HepG2 (cell line): ENCODE data around the gene SYNE3. TPM values are rescaled to one million over a fixed set of nuclear protein-coding genes. Genes with fewer than 3 reads are reported as not detected.

Source experiments
- EED ChIP-seq: sonication (generic); formaldehyde crosslinking; IDR thresholded peaks from 2 replicates; pipeline ENCODE4 v1.5.0; 2020; ENCODE audit warnings: mild to moderate bottlenecking, missing genetic modification reagents
- ERF ChIP-seq: IDR thresholded peaks from 2 replicates; pipeline ENCODE4 v1.6.1; 2018; ENCODE audit warnings: missing biosample characterization, missing genetic modification reagents
- FLYWCH1 ChIP-seq: sonication (generic); formaldehyde crosslinking; IDR thresholded peaks from 2 replicates; pipeline ENCODE4 v1.8.1; 2023; ENCODE audit warnings: mild to moderate bottlenecking, missing genetic modification reagents
- FOXC1 ChIP-seq: sonication (generic); formaldehyde crosslinking; IDR thresholded peaks from 2 replicates; pipeline ENCODE4 v1.8.0; 2022; ENCODE audit warnings: mild to moderate bottlenecking, missing genetic modification reagents, borderline replicate concordance
- HHEX ChIP-seq: IDR thresholded peaks from 2 replicates; pipeline ENCODE4 v1.6.1; 2016; ENCODE audit warnings: control low read depth
- MTA1 ChIP-seq: sonication (generic); formaldehyde crosslinking; IDR thresholded peaks from 2 replicates; pipeline ENCODE4 v1.4.0; 2020; ENCODE audit warnings: missing genetic modification reagents, mild to moderate bottlenecking, borderline replicate concordance
- NFIB ChIP-seq: sonication (generic); formaldehyde crosslinking; IDR thresholded peaks from 2 replicates; pipeline ENCODE4 v1.9.0; 2021; ENCODE audit warnings: missing genetic modification reagents, mild to moderate bottlenecking, borderline replicate concordance
- NR1H2 ChIP-seq: sonication (generic); formaldehyde crosslinking; IDR thresholded peaks from 2 replicates; pipeline ENCODE4 v1.8.1; 2022; ENCODE audit warnings: low read depth, missing genetic modification reagents, borderline replicate concordance
- POGZ ChIP-seq: sonication (generic); formaldehyde crosslinking; IDR thresholded peaks from 2 replicates; pipeline ENCODE4 v1.4.0; 2020; ENCODE audit warnings: mild to moderate bottlenecking, missing genetic modification reagents
- TEAD3 ChIP-seq: optimal IDR thresholded peaks from 2 replicates; pipeline ENCODE3; 2016; ENCODE audit warnings: borderline replicate concordance
- ZC3H4 ChIP-seq: sonication (generic); formaldehyde crosslinking; IDR thresholded peaks from 2 replicates; pipeline ENCODE4 v1.4.0; 2020; ENCODE audit warnings: missing genetic modification reagents, borderline replicate concordance
- ZMYM3 ChIP-seq: sonication (generic); formaldehyde crosslinking; IDR thresholded peaks from 2 replicates; pipeline ENCODE4 v1.5.1; 2020; ENCODE audit warnings: mild to moderate bottlenecking, missing genetic modification reagents
- ZNF17 ChIP-seq: sonication (generic); formaldehyde crosslinking; IDR thresholded peaks from 2 replicates; pipeline ENCODE4 v1.5.0; 2020; ENCODE audit warnings: mild to moderate bottlenecking, missing genetic modification reagents
- ZNF552 ChIP-seq: sonication (generic); formaldehyde crosslinking; IDR thresholded peaks from 2 replicates; pipeline ENCODE4 v1.9.0; 2022; ENCODE audit warnings: missing genetic modification reagents, mild to moderate bottlenecking, borderline replicate concordance
- ZNF737 ChIP-seq: sonication (generic); formaldehyde crosslinking; IDR thresholded peaks from 2 replicates; pipeline ENCODE4 v1.5.0; 2020; ENCODE audit warnings: missing genetic modification reagents, mild to moderate bottlenecking, borderline replicate concordance
- ZNF776 ChIP-seq: sonication (generic); formaldehyde crosslinking; IDR thresholded peaks from 2 replicates; pipeline ENCODE4 v1.4.0; 2020; ENCODE audit warnings: mild to moderate bottlenecking, missing genetic modification reagents
- ZNF780A ChIP-seq: sonication (generic); formaldehyde crosslinking; IDR thresholded peaks from 2 replicates; pipeline ENCODE4 v1.8.0; 2022; ENCODE audit warnings: mild to moderate bottlenecking, missing genetic modification reagents, moderate library complexity
- ZSCAN25 ChIP-seq: sonication (generic); formaldehyde crosslinking; IDR thresholded peaks from 2 replicates; pipeline ENCODE4 v1.8.0; 2022; ENCODE audit warnings: mild to moderate bottlenecking, missing genetic modification reagents
- polyA plus RNA-seq, 8 experiments: library from polyadenylated mRNA; depleted of rRNA in 3 of 8; stranded (reverse) in 7 of 8; unstranded in 1 of 8; fragments of >200 nt; fragmentation: Illumina TruSeq in 4 of 8; extraction: Trizol in 4 of 8; gene quantifications; 2 replicates each; pipeline versions ENCODE4 v1.2.1 to v1.2.3, GENCODE V29; 2011 to 2016; ENCODE audit warnings: low read depth in 4 of 8, missing spikeins in 1 of 8, mixed read lengths in 1 of 8; ENCODE audit not compliant: insufficient read depth in 1 of 8
- total RNA-seq, 5 experiments: library from RNA; depleted of rRNA; stranded (reverse); fragments of >200 nt; fragmentation: Illumina TruSeq; extraction: Trizol; gene quantifications; 2 replicates each; pipeline ENCODE4 v1.2.3, GENCODE V29; 2016; ENCODE audit warnings: low read depth in 1 of 5
- TF ChIP-seq, protein P1 (sequence below): sonication (generic); formaldehyde crosslinking; IDR thresholded peaks from one replicate; pipeline ENCODE4 v1.5.1; 2020; ENCODE audit warnings: mild to moderate bottlenecking, missing genetic modification reagents; ENCODE audit errors: not compliant biosample characterization
- TF ChIP-seq, protein P2 (sequence below): sonication (generic); formaldehyde crosslinking; IDR thresholded peaks from 2 replicates; pipeline ENCODE4 v1.4.0; 2020; ENCODE audit warnings: missing genetic modification reagents, borderline replicate concordance

SYNE3 gene
- total and polyA plus RNA-seq, 2 of the 13 experiments (the other 11 are each of a cell fraction or from before 2014, with no cell fraction given), result 7.8 to 8.0 TPM

DNA sequence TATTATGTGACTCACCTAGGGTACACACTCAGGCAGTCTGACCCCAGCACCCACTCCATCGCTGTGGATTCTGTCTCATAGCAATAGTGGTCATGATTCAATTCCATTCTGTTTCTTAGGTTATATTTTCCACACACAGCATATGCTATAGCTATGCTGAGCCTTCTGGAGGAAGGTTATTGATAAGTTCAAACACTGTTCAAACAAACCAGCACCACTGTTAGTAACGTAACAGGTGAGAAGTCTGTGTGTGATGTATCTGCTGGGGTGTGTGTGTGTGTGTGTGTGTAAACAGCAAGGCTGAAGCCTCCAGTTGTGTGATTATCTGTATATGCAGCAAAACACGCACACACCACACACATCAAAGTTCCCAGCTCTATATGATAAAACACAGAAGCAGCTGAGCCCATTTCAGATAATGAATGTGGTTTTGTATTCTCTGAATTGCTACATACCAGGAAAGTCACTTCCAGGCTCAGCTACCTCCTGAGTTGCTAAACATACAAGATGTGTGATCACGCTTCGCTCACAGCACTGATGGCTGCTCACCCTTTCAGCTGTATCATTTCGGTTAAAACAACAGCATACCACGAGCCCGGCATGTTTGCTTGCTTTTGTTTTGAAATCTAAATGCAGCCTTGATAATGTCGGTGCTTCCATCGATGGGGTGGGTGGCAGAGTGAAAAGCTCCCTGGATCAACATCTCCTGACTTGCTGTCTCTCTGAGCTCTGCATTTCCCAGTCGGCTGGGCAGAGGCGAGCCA is 6.8 kb upstream of the SYNE3 start (continued):
- TF ChIP-seq EED (no peak), ZNF780A (CRISPR knock-in tag) (no peak), MTA1 (CRISPR knock-in tag) (0 out of 2 replicates have a peak, but pooled peaks have one; percentile 6), ZC3H4 (no peak), POGZ (CRISPR knock-in tag) (no peak), ZNF776 (CRISPR knock-in tag) (no peak), NR1H2 (no peak), ZNF17 (no peak), ZMYM3 (CRISPR knock-in tag) (no peak), FOXC1 (CRISPR knock-in tag) (no peak), HHEX (CRISPR knock-in tag) (no peak), ZSCAN25 (CRISPR knock-in tag) (no peak), TEAD3 (CRISPR knock-in tag) (peak; percentile 93), FLYWCH1 (no peak), NFIB (CRISPR knock-in tag) (no peak), ZNF552 (CRISPR knock-in tag) (no peak), ZNF737 (CRISPR knock-in tag) (no peak), ERF (peak; percentile 48; the same call in 1 of the 2 replicates)
- TF ChIP-seq, protein P1, sequence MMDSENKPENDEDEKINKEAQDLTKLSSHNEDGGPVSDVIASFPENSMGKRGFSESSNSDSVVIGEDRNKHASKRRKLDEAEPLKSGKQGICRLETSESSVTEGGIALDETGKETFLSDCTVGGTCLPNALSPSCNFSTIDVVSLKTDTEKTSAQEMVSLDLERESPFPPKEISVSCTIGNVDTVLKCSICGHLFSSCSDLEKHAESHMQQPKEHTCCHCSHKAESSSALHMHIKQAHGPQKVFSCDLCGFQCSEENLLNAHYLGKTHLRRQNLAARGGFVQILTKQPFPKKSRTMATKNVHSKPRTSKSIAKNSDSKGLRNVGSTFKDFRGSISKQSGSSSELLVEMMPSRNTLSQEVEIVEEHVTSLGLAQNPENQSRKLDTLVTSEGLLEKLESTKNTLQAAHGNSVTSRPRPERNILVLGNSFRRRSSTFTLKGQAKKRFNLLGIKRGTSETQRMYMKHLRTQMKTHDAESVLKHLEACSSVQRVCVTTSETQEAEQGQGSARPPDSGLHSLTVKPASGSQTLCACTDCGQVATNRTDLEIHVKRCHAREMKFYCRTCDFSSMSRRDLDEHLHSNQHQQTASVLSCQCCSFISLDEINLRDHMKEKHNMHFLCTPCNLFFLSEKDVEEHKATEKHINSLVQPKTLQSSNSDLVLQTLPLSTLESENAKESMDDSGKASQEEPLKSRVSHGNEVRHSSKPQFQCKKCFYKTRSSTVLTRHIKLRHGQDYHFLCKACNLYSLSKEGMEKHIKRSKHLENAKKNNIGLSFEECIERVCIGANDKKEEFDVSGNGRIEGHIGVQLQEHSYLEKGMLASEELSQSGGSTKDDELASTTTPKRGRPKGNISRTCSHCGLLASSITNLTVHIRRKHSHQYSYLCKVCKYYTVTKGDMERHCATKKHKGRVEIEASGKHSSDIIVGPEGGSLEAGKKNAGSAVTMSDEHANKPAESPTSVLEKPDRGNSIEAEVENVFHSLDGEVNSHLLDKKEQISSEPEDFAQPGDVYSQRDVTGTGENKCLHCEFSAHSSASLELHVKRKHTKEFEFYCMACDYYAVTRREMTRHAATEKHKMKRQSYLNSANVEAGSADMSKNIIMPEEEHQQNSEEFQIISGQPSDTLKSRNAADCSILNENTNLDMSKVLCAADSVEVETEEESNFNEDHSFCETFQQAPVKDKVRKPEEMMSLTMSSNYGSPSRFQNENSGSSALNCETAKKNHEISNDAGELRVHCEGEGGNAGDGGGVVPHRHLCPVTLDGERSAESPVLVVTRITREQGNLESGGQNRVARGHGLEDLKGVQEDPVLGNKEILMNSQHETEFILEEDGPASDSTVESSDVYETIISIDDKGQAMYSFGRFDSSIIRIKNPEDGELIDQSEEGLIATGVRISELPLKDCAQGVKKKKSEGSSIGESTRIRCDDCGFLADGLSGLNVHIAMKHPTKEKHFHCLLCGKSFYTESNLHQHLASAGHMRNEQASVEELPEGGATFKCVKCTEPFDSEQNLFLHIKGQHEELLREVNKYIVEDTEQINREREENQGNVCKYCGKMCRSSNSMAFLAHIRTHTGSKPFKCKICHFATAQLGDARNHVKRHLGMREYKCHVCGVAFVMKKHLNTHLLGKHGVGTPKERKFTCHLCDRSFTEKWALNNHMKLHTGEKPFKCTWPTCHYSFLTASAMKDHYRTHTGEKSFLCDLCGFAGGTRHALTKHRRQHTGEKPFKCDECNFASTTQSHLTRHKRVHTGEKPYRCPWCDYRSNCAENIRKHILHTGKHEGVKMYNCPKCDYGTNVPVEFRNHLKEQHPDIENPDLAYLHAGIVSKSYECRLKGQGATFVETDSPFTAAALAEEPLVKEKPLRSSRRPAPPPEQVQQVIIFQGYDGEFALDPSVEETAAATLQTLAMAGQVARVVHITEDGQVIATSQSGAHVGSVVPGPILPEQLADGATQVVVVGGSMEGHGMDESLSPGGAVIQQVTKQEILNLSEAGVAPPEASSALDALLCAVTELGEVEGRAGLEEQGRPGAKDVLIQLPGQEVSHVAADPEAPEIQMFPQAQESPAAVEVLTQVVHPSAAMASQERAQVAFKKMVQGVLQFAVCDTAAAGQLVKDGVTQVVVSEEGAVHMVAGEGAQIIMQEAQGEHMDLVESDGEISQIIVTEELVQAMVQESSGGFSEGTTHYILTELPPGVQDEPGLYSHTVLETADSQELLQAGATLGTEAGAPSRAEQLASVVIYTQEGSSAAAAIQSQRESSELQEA (CRISPR knock-in tag), result no peak
- TF ChIP-seq, protein P2, sequence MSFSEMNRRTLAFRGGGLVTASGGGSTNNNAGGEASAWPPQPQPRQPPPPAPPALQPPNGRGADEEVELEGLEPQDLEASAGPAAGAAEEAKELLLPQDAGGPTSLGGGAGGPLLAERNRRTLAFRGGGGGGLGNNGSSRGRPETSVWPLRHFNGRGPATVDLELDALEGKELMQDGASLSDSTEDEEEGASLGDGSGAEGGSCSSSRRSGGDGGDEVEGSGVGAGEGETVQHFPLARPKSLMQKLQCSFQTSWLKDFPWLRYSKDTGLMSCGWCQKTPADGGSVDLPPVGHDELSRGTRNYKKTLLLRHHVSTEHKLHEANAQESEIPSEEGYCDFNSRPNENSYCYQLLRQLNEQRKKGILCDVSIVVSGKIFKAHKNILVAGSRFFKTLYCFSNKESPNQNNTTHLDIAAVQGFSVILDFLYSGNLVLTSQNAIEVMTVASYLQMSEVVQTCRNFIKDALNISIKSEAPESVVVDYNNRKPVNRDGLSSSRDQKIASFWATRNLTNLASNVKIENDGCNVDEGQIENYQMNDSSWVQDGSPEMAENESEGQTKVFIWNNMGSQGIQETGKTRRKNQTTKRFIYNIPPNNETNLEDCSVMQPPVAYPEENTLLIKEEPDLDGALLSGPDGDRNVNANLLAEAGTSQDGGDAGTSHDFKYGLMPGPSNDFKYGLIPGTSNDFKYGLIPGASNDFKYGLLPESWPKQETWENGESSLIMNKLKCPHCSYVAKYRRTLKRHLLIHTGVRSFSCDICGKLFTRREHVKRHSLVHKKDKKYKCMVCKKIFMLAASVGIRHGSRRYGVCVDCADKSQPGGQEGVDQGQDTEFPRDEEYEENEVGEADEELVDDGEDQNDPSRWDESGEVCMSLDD (CRISPR knock-in tag), result no peak
